Esophagus mucosa (tissue), 1 donor: Measurements from ENCODE around the gene PITHD1. TPM values are rescaled to one million over a fixed set of nuclear protein-coding genes. Genes with fewer than 3 reads are reported as not detected.
"Not testable (repeated sequence)": the region's sequence is repeated elsewhere in the genome, so short reads cannot be mapped to it uniquely, and the experiment has no call there.

Source experiments
- ATAC-seq: fragments of 200-7000 bp; cut with Tn5 transposase; one replicate; pipeline ENCODE4 v1.9.1; 2020
- total RNA-seq: library from RNA; stranded (reverse); gene quantifications from one replicate; pipeline ENCODE4 v1.2.4, GENCODE V29; 2023
- donor health status: DM: yes; HTN: yes; CAD: no.

The PITHD1 gene, protein sequence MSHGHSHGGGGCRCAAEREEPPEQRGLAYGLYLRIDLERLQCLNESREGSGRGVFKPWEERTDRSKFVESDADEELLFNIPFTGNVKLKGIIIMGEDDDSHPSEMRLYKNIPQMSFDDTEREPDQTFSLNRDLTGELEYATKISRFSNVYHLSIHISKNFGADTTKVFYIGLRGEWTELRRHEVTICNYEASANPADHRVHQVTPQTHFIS
- 63.8 TPM for total RNA-seq

DNA sequence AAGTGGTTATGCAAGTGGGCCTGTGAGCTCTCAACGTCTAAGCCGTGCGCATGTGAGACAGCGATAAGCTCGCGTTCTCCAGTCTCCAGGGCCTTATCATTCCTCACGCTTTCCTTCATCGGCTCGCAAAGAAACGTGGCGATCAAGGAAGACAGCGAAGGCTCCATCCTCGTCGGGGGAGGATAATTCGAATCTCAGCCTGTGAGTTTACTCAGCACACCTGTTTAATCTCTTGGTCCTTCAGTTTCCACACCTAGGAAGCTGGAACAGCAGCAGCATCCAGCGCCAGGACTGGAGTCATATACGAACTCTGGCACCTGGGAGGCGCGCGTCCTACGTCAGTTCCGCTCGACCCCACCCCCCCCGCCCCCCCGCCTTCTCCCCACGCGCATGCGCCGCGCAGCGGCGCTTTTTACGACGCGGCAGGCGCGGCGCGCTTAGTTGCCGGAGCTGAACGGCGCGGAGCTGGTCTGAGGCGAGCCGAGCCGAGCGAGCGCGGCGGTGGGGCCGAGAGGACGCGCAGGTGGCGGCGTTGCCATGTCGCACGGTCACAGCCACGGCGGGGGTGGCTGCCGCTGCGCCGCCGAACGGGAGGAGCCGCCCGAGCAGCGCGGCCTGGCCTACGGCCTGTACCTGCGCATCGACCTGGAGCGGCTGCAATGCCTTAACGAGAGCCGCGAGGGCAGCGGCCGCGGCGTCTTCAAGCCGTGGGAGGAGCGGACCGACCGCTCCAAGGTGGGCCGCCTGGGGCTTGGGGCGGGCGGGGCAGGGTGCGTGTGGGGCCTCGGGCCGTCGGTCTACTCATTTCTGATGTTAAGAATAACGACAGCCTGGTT lies at the start of gene PITHD1:
PITHD1 (plus strand) TSS at position 440 of the 836 bp plus-strand sequence; CDS start at position 538, 98 bp downstream.
- peak; percentile 89 for ATAC-seq

DNA sequence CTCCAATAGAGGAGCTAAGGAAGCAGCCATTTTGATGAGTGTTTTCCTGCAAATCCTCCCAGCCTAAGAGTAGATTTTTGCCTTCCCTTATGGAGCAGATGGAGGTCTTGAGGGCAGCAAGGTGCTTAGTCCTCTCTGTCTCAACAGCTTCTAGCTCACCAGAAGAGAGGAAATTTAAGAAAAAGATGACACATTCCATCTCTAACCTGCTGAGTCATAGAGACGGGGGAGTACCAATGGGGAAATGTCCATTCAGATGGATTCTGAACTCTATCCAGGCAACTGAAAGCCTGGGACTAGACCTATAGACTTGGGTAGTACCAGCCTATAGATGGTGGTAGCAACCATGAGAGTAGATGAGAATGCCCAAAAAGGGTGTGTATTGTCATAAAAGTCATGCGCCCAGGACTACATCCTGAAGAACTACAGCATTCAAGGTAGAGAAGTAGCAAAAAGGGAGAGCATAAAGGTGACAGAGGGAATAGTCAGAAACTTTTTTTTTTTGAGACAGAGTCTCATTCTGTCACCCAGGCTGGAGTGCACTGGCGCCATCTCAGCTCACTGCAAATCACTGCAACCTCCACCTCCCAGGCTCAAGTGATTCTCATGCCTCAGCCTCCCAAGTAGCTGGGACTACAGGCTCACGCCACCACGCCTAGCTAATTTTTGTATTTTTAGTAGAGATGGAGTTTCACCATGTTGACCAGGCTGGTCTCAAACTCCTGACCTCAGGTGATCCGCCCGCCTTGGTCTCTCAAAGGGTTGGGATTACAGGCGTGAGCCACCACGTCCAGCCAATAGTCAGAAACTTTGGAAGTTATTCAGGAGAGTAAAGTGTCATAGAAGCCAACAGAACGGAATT lies 45.6 kb upstream of the PITHD1 start:
- ATAC-seq = no peak

GRCh38 chr1:23733281-23733680 lies 44.9 kb upstream of the PITHD1 start:
- not testable (repeated sequence) for ATAC-seq

- ATAC-seq = no peak
Measured at GRCh38 chr1:23736437-23737134, 41.6 kb upstream of the PITHD1 start.

GRCh38 chr1:23741609-23742008 lies 36.6 kb upstream of the PITHD1 start:
- ATAC-seq = no peak

GRCh38 chr1:23742670-23743286 lies 35.4 kb upstream of the PITHD1 start:
- ATAC-seq = peak; percentile 41

DNA sequence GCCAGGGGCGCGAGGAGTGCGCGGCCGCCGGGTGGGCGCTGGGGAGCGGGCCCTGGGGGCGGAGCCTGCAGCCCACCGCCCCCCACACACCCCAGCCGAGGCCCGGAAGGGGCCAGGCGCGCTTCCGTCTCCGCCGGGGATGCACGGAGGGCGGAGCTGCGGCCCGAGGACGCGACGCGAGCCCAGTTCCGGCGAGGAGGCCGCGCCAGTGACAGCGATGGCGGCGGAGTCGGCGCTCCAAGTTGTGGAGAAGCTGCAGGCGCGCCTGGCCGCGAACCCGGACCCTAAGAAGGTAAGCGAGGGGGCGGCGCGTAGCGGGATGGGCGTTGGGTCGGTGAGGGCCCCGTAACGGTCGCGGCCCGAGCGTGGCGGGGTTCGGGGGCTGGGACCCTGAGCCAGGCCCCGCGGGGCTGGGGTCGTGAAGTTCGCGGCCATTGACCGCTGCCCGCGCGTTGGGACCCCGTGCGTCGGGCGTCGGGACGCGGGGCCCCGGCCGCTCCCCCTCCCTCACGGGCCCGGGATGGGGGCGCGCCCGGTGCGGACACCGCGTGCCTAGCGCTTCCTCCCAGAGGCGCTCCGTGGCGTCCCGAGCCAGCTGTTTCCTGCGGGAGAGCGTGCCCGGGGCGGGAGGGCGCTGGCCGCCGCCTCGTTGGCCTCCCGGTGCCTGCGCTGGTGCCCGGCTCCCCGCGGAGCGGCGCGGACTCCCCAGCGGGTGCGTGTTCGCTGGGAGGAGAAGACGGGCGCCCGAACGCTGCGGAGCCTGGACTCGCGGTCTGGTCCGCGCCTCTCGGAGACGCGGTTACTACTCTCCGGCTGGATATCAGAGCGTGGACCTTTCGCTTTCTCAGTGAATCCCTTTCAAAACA lies 34.7 kb upstream of the PITHD1 start, which contains the start of gene ELOA:
ELOA (plus strand) TSS at position 185 of the 866 bp plus-strand sequence; CDS start at position 218, 33 bp downstream.
- peak; percentile 88 for ATAC-seq

DNA sequence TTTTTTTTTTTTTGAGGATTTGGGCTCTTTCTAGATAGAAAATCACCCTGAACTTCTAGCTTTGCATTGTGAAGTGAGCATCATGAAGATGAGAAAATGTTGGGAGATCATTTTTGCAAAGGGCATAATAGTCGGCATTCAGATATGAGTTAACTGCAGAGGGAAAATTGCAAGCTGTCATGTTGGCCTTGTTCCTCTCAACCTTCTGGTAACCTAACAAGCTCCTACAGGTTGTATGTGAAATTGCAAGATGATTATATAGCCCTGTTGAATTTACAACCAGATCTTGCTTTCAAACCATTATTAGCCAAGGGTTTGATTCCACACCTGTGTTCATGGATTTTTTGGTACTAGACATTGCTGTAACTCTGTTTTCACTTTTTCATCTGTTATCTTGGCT lies 32.7 kb upstream of the PITHD1 start:
- ATAC-seq = peak; percentile 27

DNA sequence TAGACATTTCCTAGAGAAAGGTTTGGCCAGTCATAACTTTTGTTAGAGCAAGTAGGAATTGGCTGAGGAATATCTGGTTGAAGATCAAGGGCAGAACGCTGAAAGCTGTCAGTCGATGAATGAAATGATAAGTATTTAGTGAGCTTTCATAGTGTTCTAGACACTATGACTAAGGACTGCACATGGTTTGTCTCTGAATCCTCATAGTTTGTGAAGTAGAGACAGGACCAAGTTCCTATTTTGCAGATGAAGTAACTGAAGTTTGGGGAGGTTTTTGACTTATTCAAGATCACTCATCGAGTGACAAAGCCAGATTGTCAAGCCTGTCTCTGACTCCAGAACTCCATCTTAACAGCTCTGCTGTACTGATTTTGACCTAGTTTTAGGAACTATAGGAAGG lies 30.2 kb upstream of the PITHD1 start:
- ATAC-seq = no peak

DNA sequence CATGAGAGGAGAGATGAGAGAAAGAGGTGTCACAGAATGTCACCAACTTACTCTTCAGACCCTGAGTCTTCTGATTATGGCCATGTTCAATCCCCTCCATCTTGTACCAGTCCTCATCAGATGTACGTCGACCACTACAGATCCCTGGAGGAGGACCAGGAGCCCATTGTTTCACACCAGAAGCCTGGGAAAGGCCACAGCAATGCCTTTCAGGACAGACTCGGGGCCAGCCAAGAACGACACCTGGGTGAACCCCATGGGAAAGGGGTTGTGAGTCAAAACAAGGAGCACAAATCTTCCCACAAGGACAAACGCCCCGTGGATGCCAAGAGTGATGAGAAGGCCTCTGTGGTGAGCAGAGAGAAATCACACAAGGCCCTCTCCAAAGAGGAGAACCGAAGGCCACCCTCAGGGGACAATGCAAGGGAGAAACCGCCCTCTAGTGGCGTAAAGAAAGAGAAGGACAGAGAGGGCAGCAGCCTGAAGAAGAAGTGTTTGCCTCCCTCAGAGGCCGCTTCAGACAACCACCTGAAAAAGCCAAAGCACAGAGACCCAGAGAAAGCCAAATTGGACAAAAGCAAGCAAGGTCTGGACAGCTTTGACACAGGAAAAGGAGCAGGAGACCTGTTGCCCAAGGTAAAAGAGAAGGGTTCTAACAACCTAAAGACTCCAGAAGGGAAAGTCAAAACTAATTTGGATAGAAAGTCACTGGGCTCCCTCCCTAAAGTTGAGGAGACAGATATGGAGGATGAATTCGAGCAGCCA lies 27.0 kb upstream of the PITHD1 start:
- ATAC-seq = peak; percentile 63

GRCh38 chr1:23751815-23752200 lies 26.4 kb upstream of the PITHD1 start:
- ATAC-seq = no peak

DNA sequence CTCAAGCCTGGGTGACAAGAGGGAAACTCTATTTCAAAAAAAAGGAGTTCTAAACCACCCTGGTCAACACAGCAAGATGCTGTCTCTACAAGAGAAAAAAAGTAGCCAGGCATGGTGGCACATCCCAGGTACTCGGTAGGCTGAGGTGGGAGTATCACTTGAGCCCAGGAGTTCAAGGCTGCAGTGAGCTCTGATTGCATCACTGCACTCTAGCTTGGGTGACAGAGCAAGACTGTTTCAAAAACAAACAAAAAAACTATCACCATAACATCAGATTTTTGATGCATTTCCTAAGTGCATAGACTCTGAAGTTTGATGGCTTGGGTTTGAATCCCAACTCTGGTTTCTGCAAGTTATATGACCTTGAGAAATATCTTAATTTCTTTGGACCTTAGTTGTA lies 25.3 kb upstream of the PITHD1 start:
- no peak for ATAC-seq

DNA sequence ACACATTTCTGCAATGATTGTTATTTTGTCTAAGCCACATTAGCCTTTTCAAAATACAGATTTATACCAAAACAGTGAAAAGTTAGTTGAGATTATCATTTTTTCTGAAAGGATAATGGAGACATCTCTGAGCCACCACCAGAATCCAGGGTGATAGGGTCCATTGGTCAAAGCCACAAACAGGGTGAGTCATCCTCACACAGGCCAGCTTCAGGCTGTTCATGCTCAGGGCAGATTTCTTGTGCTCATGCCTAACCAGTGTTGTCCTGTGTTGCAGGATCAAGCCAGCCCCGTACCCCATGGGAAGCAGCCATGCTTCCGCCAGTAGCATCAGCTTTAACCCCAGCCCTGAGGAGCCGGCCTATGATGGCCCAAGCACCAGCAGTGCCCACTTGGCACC lies 21.5 kb upstream of the PITHD1 start:
- no peak for ATAC-seq

GRCh38 chr1:23757812-23758211 lies 20.4 kb upstream of the PITHD1 start:
- no peak for ATAC-seq

GRCh38 chr1:23759277-23759676 lies 18.9 kb upstream of the PITHD1 start:
- no peak for ATAC-seq

DNA sequence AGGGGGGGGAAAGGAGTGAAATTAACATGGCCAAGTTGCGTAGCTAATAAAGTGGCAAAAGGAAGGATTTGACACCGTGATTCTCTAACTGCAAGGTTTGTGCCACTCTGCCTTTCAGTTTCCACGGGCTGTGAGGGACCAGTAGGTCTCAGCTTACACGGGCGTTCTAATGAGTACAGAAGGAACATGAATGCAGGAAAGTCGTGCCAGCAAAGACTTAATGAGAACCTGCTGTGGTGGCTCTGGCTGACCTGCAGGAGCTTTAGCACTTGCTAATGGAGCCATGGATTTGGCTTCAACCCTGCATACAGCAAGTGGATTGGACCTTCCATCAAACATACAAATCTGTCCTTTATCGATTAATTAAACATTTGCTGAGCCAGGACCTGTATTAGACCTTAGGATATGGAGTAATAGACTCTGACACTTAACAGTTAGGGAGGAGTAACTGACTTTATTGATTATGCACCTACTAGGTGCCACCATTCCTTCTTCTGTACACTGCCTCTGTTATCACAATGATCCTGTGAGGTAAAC lies 15.1 kb upstream of the PITHD1 start:
- no peak for ATAC-seq

GRCh38 chr1:23768733-23769132 lies 9.5 kb upstream of the PITHD1 start:
- ATAC-seq = no peak

DNA sequence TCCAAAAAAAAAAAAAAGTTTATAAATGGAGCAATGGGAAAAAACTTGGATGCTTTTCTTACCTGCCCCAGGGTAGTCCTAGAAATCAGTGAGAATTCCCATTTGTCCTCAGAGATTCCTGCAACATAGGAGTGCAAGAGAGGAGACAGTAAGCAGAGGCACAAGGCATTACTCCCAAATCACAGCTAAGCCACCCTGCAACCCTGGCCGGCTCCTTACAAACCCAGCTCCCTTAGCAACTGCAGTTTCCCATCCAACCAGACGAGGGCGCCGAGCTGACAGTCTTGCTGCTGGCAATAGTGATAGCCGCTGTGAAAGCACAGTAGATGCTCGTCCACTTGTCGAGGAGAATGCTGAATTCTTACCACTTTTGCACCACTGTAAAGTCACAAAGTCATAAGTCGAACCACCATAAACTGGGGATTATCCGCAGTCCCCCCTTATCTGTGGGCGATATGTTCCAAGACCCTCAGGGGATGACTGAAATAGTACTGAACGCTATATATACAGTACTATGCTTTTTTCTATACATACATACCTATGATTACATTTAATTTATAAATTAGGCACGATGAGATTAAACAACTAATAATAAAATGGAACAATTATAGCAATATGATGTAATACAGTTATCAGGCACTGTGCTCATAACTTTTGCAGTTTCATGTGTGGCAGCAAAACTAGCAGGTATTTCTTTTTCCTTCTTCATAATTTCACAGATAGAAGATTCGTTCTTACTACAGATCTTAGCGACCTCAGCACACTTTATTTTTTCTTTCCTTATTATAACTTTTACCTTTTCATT lies 6.0 kb upstream of the PITHD1 start:
- peak; percentile 90 for ATAC-seq

GRCh38 chr1:23772854-23773242 lies 5.4 kb upstream of the PITHD1 start:
- ATAC-seq = no peak
